22Rv1 (cell line): ENCODE results near the gene RNU6-9.

ENCODE experiments used
- ZFX ChIP-seq: fragments of 450-650 bp; IDR thresholded peaks from 2 replicates; pipeline ENCODE4 v1.6.1; 2017; ENCODE audit warnings: antibody characterized with exemption, borderline replicate concordance
- TF ChIP-seq, protein P1 (sequence below): fragments of 450-650 bp; IDR thresholded peaks from 2 replicates; pipeline ENCODE4 v1.5.1; 2017; ENCODE audit warnings: mild to moderate bottlenecking

DNA sequence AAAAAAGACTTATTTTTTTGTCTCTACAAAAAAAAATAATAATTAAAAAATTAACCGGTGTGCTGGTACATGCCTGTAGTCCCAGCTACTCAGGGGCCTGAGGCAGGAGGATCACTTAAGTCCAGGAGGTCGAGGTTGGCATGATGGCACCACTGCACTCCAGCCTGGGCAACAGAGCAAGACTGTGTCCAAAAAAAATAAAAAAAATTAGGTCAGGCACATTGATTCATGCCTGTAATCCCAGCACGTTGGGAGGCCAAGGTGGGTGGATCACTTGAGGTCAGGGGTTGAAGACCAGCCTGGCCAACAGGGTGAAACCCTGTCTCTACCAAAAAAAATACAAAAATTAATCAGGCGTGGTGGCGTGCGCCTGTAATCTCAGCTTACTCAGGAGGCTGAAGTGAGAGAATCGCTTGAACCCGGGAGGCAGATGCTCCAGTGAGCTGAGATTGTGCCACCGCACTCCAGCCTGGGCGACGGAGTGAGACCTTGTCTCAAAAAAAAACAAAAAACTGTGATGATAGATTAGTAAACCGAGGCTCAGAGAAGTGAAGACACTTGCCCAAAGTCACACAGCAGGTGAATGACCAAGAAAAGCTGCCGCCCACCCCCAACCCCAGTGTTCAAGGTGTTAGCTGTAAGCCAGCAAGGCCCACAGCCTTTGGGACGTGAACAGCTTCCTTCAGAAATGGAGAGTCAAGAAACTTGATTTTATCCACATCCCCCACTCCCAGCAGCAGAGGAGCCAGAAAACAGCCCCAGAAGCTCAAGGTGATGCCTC, 9.4 kb downstream of the RNU6-9 start:
- TF ChIP-seq, protein P1, sequence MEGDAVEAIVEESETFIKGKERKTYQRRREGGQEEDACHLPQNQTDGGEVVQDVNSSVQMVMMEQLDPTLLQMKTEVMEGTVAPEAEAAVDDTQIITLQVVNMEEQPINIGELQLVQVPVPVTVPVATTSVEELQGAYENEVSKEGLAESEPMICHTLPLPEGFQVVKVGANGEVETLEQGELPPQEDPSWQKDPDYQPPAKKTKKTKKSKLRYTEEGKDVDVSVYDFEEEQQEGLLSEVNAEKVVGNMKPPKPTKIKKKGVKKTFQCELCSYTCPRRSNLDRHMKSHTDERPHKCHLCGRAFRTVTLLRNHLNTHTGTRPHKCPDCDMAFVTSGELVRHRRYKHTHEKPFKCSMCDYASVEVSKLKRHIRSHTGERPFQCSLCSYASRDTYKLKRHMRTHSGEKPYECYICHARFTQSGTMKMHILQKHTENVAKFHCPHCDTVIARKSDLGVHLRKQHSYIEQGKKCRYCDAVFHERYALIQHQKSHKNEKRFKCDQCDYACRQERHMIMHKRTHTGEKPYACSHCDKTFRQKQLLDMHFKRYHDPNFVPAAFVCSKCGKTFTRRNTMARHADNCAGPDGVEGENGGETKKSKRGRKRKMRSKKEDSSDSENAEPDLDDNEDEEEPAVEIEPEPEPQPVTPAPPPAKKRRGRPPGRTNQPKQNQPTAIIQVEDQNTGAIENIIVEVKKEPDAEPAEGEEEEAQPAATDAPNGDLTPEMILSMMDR = no peak
- TF ChIP-seq ZFX = no peak
